B cell (primary cell): ENCODE results near the gene UBXN2A. TPM values are rescaled to one million over a fixed set of nuclear protein-coding genes. Genes with fewer than 3 reads are reported as not detected.

ENCODE experiments used
- ATAC-seq: fragments of 200-7000 bp; cut with Tn5 transposase; one replicate; pipeline ENCODE4 v1.10.0; 2021; ENCODE audit warnings: low read depth, mild to moderate bottlenecking, moderate number of reproducible peaks, moderate library complexity
- CTCF ChIA-PET: fragments of 350-600 bp; sonication (Branson Sonifier 250); formaldehyde crosslinking; loops from one replicate; lab custom pipeline; 2021; ENCODE audit warnings: antibody characterized with exemption, inconsistent platforms; lab: Charles Lee
- POLR2A ChIA-PET: fragments of 350-600 bp; sonication (Branson Sonifier 250); formaldehyde crosslinking; loops from one replicate; lab custom pipeline; 2021; ENCODE audit warnings: antibody characterized with exemption; lab: Charles Lee
- DNase-seq: peaks from one replicate; pipeline ENCODE4 v3.0.0; 2013
- H2AFZ ChIP-seq: 2 replicates; pipeline ENCODE4 v1.6.1; 2012; ENCODE audit warnings: mild to moderate bottlenecking, low read depth, low read length; ENCODE audit not compliant: insufficient read depth, poor library complexity, severe bottlenecking
- H3K27ac ChIP-seq, 2 donors: 1 replicate in 1 of 2; 2 replicates in 1 of 2; pipeline ENCODE4 v1.5.1; 2012 to 2013; ENCODE audit warnings: low read length in 2 of 2, mild to moderate bottlenecking in 2 of 2, moderate library complexity in 1 of 2
- H3K27me3 ChIP-seq, 4 experiments: fragments of 200-600 bp in 1 of 4; sonication (generic) in 1 of 4; replicated peaks in 1 of 4; 1 replicate in 2 of 4; 2 replicates in 2 of 4; pipeline versions ENCODE4 v1.6.1 to v1.7.0; 2013 to 2016; ENCODE audit warnings: low read length in 3 of 4, mild to moderate bottlenecking in 2 of 4, mixed read lengths in 1 of 4, moderate library complexity in 1 of 4; ENCODE audit not compliant: insufficient read depth in 4 of 4, control insufficient read depth in 3 of 4; ENCODE audit errors: control extremely low read depth in 1 of 4
- H3K36me3 ChIP-seq, 2 experiments: replicated peaks in 1 of 2; 1 replicate in 1 of 2; 2 replicates in 1 of 2; pipeline versions ENCODE4 v1.6.1 to v1.7.1; 2013; ENCODE audit warnings: low read length in 1 of 2; ENCODE audit not compliant: insufficient read depth in 2 of 2, control insufficient read depth in 1 of 2; ENCODE audit errors: control extremely low read depth in 1 of 2, extremely low read depth in 1 of 2
- H3K4me1 ChIP-seq, 2 donors: fragments of 200-600 bp in 1 of 2; sonication (generic) in 1 of 2; 1 replicate in 1 of 2; 2 replicates in 1 of 2; pipeline versions ENCODE4 v1.5.1 to v1.6.1; 2013 to 2017; ENCODE audit warnings: low read length in 2 of 2; ENCODE audit not compliant: control insufficient read depth in 2 of 2, insufficient read depth in 2 of 2
- H3K4me2 ChIP-seq: replicated peaks from 2 replicates; pipeline ENCODE3; 2012; ENCODE audit warnings: mild to moderate bottlenecking, low read depth, low read length; ENCODE audit not compliant: poor library complexity, severe bottlenecking
- H3K4me3 ChIP-seq, 5 experiments: fragments of 200-600 bp in 1 of 5; sonication (generic) in 1 of 5; 1 replicate in 3 of 5; 2 replicates in 2 of 5; pipeline versions ENCODE4 v1.5.1 to v1.7.0; 2011 to 2016; ENCODE audit warnings: low read length in 4 of 5, mild to moderate bottlenecking in 4 of 5, low read depth in 2 of 5, control low read depth in 1 of 5, moderate library complexity in 1 of 5; ENCODE audit not compliant: insufficient read depth in 1 of 5; ENCODE audit errors: control extremely low read depth in 1 of 5, extremely low read depth in 1 of 5
- H3K79me2 ChIP-seq: fragments of 200-600 bp; sonication (generic); one replicate; pipeline ENCODE4 v1.6.0; 2016; ENCODE audit warnings: low read length; ENCODE audit not compliant: control insufficient read depth, insufficient read depth
- H3K9ac ChIP-seq: fragments of 200-600 bp; sonication (generic); 2 replicates; pipeline ENCODE4 v1.6.1; 2017; ENCODE audit warnings: mild to moderate bottlenecking, low read length, moderate library complexity
- H3K9me3 ChIP-seq, 3 donors: one replicate each; pipeline versions ENCODE4 v1.6.1 to v1.7.1; 2013; ENCODE audit warnings: low read length in 2 of 3; ENCODE audit not compliant: control insufficient read depth in 2 of 3, insufficient read depth in 1 of 3; ENCODE audit errors: control extremely low read depth in 1 of 3
- H4K20me1 ChIP-seq: 2 replicates; pipeline ENCODE4 v1.6.0; 2012; ENCODE audit warnings: mild to moderate bottlenecking, low read length; ENCODE audit not compliant: insufficient read depth, control insufficient read depth, poor library complexity, severe bottlenecking
- H3K27ac Mint-ChIP-seq: one replicate; pipeline ENCODE4 v1.8.0; 2021; ENCODE audit warnings: mixed read lengths
- H3K27me3 Mint-ChIP-seq: one replicate; pipeline ENCODE4 v1.8.0; 2021; ENCODE audit warnings: mixed read lengths
- H3K4me1 Mint-ChIP-seq: one replicate; pipeline ENCODE4 v1.8.0; 2021; ENCODE audit warnings: mixed read lengths
- H3K4me3 Mint-ChIP-seq: one replicate; pipeline ENCODE4 v1.8.0; 2021; ENCODE audit warnings: mixed read lengths
- H3K9me3 Mint-ChIP-seq: one replicate; pipeline ENCODE4 v1.8.0; 2022; ENCODE audit warnings: mixed read lengths; ENCODE audit not compliant: insufficient read depth
- EZH2 ChIP-seq: IDR thresholded peaks from 2 replicates; pipeline ENCODE4 v1.6.1; 2012; ENCODE audit warnings: borderline replicate concordance, low read depth, mild to moderate bottlenecking, moderate library complexity, low read length; ENCODE audit not compliant: insufficient read depth, poor library complexity, severe bottlenecking
- WGBS: methylation state at CpG from one replicate; pipeline ENCODE4 v1.1.5; 2013; ENCODE audit warnings: missing lambda C conversion rate; ENCODE audit not compliant: insufficient coverage; 5-methylcytosine and 5-hydroxymethylcytosine counted together
- intact Hi-C: fragments of 100-400 bp; cut with micrococcal nuclease; formaldehyde crosslinking; loops from one replicate; pipeline ENCODE4 v1.10.0; 2022
- polyA plus RNA-seq: library from polyadenylated mRNA; depleted of rRNA; stranded (reverse); fragments of >200 nt; gene quantifications from 2 replicates; pipeline ENCODE4 v1.2.3, GENCODE V29; 2012
- total RNA-seq, 2 donors: library from RNA; stranded (reverse); fragments of 120-200 nt in 1 of 2; gene quantifications; 1 replicate in 1 of 2; 2 replicates in 1 of 2; pipeline versions ENCODE4 v1.2.3 to v1.2.4, GENCODE V29; 2013 to 2022
- TF ChIP-seq, protein P1 (sequence below): fragments of 200-600 bp; IDR thresholded peaks from one replicate; pipeline ENCODE4 v1.8.0; 2022; ENCODE audit warnings: antibody characterized with exemption, mild to moderate bottlenecking

UBXN2A gene
- total and polyA plus RNA-seq, 2 donors (not counting 1 experiment from before 2014, with no cell fraction given): 2.8 to 13.4 TPM

DNA sequence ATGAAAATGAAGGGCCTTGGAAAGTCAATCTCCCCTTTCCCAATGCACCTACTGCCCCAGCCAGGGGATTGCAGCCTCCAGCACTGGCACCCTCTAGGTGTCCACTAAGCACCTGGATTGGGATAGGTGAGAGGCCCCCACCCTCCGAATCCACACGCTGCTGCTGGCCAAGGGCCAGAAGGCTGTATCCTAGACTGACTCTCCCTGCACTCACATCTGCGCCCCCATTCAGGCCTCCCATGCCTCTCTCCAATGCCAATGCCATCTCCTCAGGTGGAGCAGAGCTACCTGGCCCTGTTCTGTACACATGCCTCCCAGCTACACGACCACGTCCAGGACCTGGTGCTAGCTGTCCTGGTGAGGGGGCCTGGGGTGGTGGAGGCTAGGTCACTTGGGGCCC lies 79.5 kb downstream of the UBXN2A start:
- no peak overlapping the region for H3K4me3 ChIP-seq
- no peaks in the 10 kb centered on the region for H3K27me3 ChIP-seq
- POLR2A ChIA-PET: no interaction called here
- no peak for ATAC-seq
- no peak overlapping the region for H3K27ac ChIP-seq
- no peak overlapping the region for H2AFZ ChIP-seq
- intact Hi-C loops: no loop called here
- Mint-ChIP-seq H3K4me3 (no peak overlapping the region), H3K9me3 (no peaks in the 10 kb centered on the region), H3K27ac (no peak overlapping the region), H3K4me1 (no peaks in the 10 kb centered on the region), H3K27me3 (no peaks in the 10 kb centered on the region)
- no peak for TF ChIP-seq EZH2
- TF ChIP-seq, protein P1, sequence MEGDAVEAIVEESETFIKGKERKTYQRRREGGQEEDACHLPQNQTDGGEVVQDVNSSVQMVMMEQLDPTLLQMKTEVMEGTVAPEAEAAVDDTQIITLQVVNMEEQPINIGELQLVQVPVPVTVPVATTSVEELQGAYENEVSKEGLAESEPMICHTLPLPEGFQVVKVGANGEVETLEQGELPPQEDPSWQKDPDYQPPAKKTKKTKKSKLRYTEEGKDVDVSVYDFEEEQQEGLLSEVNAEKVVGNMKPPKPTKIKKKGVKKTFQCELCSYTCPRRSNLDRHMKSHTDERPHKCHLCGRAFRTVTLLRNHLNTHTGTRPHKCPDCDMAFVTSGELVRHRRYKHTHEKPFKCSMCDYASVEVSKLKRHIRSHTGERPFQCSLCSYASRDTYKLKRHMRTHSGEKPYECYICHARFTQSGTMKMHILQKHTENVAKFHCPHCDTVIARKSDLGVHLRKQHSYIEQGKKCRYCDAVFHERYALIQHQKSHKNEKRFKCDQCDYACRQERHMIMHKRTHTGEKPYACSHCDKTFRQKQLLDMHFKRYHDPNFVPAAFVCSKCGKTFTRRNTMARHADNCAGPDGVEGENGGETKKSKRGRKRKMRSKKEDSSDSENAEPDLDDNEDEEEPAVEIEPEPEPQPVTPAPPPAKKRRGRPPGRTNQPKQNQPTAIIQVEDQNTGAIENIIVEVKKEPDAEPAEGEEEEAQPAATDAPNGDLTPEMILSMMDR: no peak
- 100% methylated on average over 2 of the region's 5 CpGs for WGBS
- H3K9me3 ChIP-seq: no peaks in the 10 kb centered on the region
- H3K9ac ChIP-seq: no peak overlapping the region
- peaks cover 2 to 11% of the 10 kb centered on the region in 2 experiments for H3K36me3 ChIP-seq
- H3K4me2 ChIP-seq: no peak overlapping the region
- CTCF ChIA-PET: interaction anchor here (0.9 kb wide), 1 partner anchor 65 kb away, joined by 3 read pairs; the partner anchor contains the start of gene TP53I3
- no peaks in the 10 kb centered on the region for H3K79me2 ChIP-seq
- H3K4me1 ChIP-seq: no peaks in the 10 kb centered on the region
- DNase-seq: no peak
- H4K20me1 ChIP-seq: no peaks in the 10 kb centered on the region

- POLR2A ChIA-PET: no interaction called here
- Histone ChIP-seq H3K4me2 (no peak overlapping the region), H3K9me3 (no peaks in the 10 kb centered on the region), H4K20me1 (no peaks in the 10 kb centered on the region), H3K9ac (no peak overlapping the region), H3K4me3 (no peak overlapping the region), H3K79me2 (no peaks in the 10 kb centered on the region), H3K27ac (no peak overlapping the region), H3K36me3 (peaks cover 2 to 11% of the 10 kb centered on the region in 2 experiments), H3K4me1 (no peaks in the 10 kb centered on the region), H2AFZ (no peak overlapping the region), H3K27me3 (no peaks in the 10 kb centered on the region)
- TF ChIP-seq, protein P1: no peak
- no peak for TF ChIP-seq EZH2
- intact Hi-C loops: no loop called here
- ATAC-seq (no peak), DNase-seq (no peak)
- no peak overlapping the region for H3K4me3 Mint-ChIP-seq
- H3K27ac Mint-ChIP-seq: no peak overlapping the region
- no peaks in the 10 kb centered on the region for H3K9me3 Mint-ChIP-seq
- H3K4me1 Mint-ChIP-seq: no peaks in the 10 kb centered on the region
- 100% methylated on average over 3 of the region's 4 CpGs for WGBS
- H3K27me3 Mint-ChIP-seq: no peaks in the 10 kb centered on the region
- CTCF ChIA-PET: interaction anchor here (0.9 kb wide), 1 partner anchor 64 kb away, joined by 3 read pairs; the partner anchor contains the start of gene TP53I3
Observed at GRCh38 chr2:24020244-24020643, 80.0 kb downstream of the UBXN2A start.
